Gastroesophageal sphincter (tissue), 3 donors: Measurements from ENCODE around the gene TNFRSF18.

Source experiments
- EP300 ChIP-seq: sonication (generic); formaldehyde crosslinking; IDR thresholded peaks from one replicate; pipeline ENCODE4 v1.6.1; 2017; ENCODE audit warnings: antibody characterized with exemption, mild to moderate bottlenecking
- TF ChIP-seq, protein P1 (sequence below), 4 experiments: fragments of 200-600 bp in 2 of 4; fragments of 450-650 bp in 2 of 4; sonication (generic) in 1 of 4; IDR thresholded peaks; one replicate each; pipeline ENCODE4 v1.5.1; 2017 to 2019; ENCODE audit warnings: antibody characterized with exemption in 4 of 4, mild to moderate bottlenecking in 2 of 4, moderate library complexity in 2 of 4

DNA sequence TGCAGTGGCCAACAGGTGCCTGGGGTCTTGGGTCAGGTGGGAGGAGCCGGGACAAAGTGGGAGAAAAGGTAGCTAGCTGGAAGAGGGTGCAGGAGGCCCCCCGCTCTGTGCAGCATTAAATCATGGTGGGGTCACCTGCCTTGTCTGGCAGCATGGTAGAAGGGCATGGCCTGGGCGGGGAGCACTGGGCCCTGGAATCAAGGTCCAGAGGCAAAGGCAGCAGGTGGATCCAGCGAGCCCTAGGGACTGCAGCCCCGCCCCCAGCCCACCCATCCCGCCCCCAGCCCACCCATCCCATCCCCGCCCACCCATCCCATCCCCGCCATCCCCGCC is 49.4 kb downstream of the TNFRSF18 start:
- TF ChIP-seq, protein P1, sequence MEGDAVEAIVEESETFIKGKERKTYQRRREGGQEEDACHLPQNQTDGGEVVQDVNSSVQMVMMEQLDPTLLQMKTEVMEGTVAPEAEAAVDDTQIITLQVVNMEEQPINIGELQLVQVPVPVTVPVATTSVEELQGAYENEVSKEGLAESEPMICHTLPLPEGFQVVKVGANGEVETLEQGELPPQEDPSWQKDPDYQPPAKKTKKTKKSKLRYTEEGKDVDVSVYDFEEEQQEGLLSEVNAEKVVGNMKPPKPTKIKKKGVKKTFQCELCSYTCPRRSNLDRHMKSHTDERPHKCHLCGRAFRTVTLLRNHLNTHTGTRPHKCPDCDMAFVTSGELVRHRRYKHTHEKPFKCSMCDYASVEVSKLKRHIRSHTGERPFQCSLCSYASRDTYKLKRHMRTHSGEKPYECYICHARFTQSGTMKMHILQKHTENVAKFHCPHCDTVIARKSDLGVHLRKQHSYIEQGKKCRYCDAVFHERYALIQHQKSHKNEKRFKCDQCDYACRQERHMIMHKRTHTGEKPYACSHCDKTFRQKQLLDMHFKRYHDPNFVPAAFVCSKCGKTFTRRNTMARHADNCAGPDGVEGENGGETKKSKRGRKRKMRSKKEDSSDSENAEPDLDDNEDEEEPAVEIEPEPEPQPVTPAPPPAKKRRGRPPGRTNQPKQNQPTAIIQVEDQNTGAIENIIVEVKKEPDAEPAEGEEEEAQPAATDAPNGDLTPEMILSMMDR (IDR thresholded peaks at IDR 0.05), result no peak
- TF ChIP-seq EP300, result no peak
